Measurements from ENCODE around the gene PKLR. TPM values are rescaled to one million over a fixed set of nuclear protein-coding genes. Genes with fewer than 3 reads are reported as not detected.
"Not testable (repeated sequence)": the region's sequence is repeated elsewhere in the genome, so short reads cannot be mapped to it uniquely, and the experiment has no call there.

Gene PKLR
- polyA plus RNA-seq, 3 donors: 0.02 TPM; not detected in 2

GRCh38 chr1:155247667-155248553 is 53.3 kb downstream of the PKLR start:
- 90 to 91% (median 91%) methylated on average over 26 of the region's 26 CpGs for WGBS, 3 donors
- no peak overlapping the region for H3K27ac ChIP-seq (ENCODE audit: low read depth, low read length)

- 95 to 97% (median 96%) methylated on average over 3 of the region's 3 CpGs for WGBS, 3 donors
- not testable (repeated sequence) for H3K27ac ChIP-seq (ENCODE audit: low read depth, low read length)
Observed at GRCh38 chr1:155246796-155247195, 54.4 kb downstream of the PKLR start.

- H3K27ac ChIP-seq (ENCODE audit: low read depth, low read length): no peak overlapping the region
- 59 to 65% (median 64%) methylated on average over 8 of the region's 8 CpGs for WGBS, 3 donors
Observed at GRCh38 chr1:155245163-155245524, 56.1 kb downstream of the PKLR start.

- 0% methylated on average over 53 of the region's 53 CpGs for WGBS, 3 donors
- no peak overlapping the region for H3K27ac ChIP-seq (ENCODE audit: low read depth, low read length)
Observed at GRCh38 chr1:155244368-155245162, 56.7 kb downstream of the PKLR start.

- H3K27ac ChIP-seq (ENCODE audit: low read depth, low read length): no peak overlapping the region
- WGBS, 3 donors: 68 to 77% (median 72%) methylated on average over 3 of the region's 3 CpGs
Observed at GRCh38 chr1:155242805-155243358, 58.4 kb downstream of the PKLR start.

GRCh38 chr1:155241841-155242264 is 59.4 kb downstream of the PKLR start:
- H3K27ac ChIP-seq (ENCODE audit: low read depth, low read length): no peak overlapping the region
- WGBS, 3 donors: 46 to 77% (median 58%) methylated on average over 4 of the region's 4 CpGs

GRCh38 chr1:155241069-155241679 is 60.1 kb downstream of the PKLR start:
- no peak overlapping the region for H3K27ac ChIP-seq (ENCODE audit: low read depth, low read length)
- WGBS, 3 donors: 12 to 15% (median 14%) methylated on average over 4 of the region's 4 CpGs

Other genes with a start within 250 kb of the PKLR start
- 1 to 10 TPM; 1.7 to 7.1 (median 4.6) TPM for gene EFNA4, start 237.7 kb downstream of the PKLR start, polyA plus RNA-seq
- gene EFNA3, start 222.6 kb downstream of the PKLR start, polyA plus RNA-seq: 1 to 10 TPM in 1 of 3 donors, under 1 TPM in 2; 0.56 to 1.3 (median 0.67) TPM
- 10 to 100 TPM; 30.3 to 56.9 (median 32.9) TPM for gene EFNA1, start 173.6 kb downstream of the PKLR start, polyA plus RNA-seq
- gene SLC50A1, start 165.6 kb downstream of the PKLR start, polyA plus RNA-seq: 10 to 100 TPM; 33.4 to 39.4 (median 36.7) TPM
- 100 to 1,000 TPM; 177 to 203 (median 201) TPM for gene DPM3, start 160.9 kb downstream of the PKLR start, polyA plus RNA-seq
- gene KRTCAP2, start 128.1 kb downstream of the PKLR start, polyA plus RNA-seq: 100 to 1,000 TPM; 176 to 267 (median 201) TPM
- gene TRIM46, start 127.6 kb downstream of the PKLR start, polyA plus RNA-seq: under 1 TPM; 0.16 to 0.45 (median 0.33) TPM
- 10 to 100 TPM; 12.0 to 31.5 (median 13.7) TPM for gene THBS3, start 93.5 kb downstream of the PKLR start, polyA plus RNA-seq
- 10 to 100 TPM; 32.4 to 67.6 (median 47.1) TPM for gene MTX1, start 92.7 kb downstream of the PKLR start, polyA plus RNA-seq
- 10 to 100 TPM in 2 of 3 donors, 1 to 10 TPM in 1; 7.6 to 15.5 (median 14.2) TPM for gene ENTREP3, start 46.0 kb downstream of the PKLR start, polyA plus RNA-seq
- 10 to 100 TPM; 29.9 to 76.7 (median 53.8) TPM for gene SCAMP3, start 39.1 kb downstream of the PKLR start, polyA plus RNA-seq
- 10 to 100 TPM; 25.1 to 37.9 (median 30.1) TPM for gene CLK2, start 27.9 kb downstream of the PKLR start, polyA plus RNA-seq
- 1 to 10 TPM; 1.0 to 1.6 (median 1.3) TPM for gene HCN3, start 24.0 kb downstream of the PKLR start, polyA plus RNA-seq
- gene FDPS, start 7.4 kb upstream of the PKLR start, polyA plus RNA-seq: 100 to 1,000 TPM in 1 of 3 donors, 10 to 100 TPM in 2; 79.0 to 123 (median 98.9) TPM
- gene RUSC1, start 19.5 kb upstream of the PKLR start, polyA plus RNA-seq: 10 to 100 TPM; 15.4 to 30.0 (median 17.6) TPM

Measured in adipose tissue (tissue), 3 donors.